Natural killer cell (primary cell): ENCODE data around the gene SLC6A20. TPM values are rescaled to one million over a fixed set of nuclear protein-coding genes. Genes with fewer than 3 reads are reported as not detected.

Source experiments
- ATAC-seq, 3 donors: fragments of 150-1000 bp in 2 of 3; fragments of 200-7000 bp in 1 of 3; cut with Tn5 transposase; 1 replicate in 1 of 3; 2 replicates in 2 of 3; pipeline ENCODE4 v1.10.0; 2021; ENCODE audit warnings: mild to moderate bottlenecking in 2 of 3, moderate library complexity in 2 of 3
- DNase-seq, 2 donors: peaks; one replicate each; pipeline versions ENCODE4 v3.0.0 to v3.0.0-alpha.2; 2013 to 2021; ENCODE audit warnings: mixed read lengths in 1 of 2
- H3K27ac ChIP-seq: one replicate; pipeline ENCODE4 v1.5.1; 2013; ENCODE audit warnings: mild to moderate bottlenecking, low read length
- H3K27me3 ChIP-seq: one replicate; pipeline ENCODE4 v1.6.1; 2013; ENCODE audit warnings: low read length; ENCODE audit not compliant: control insufficient read depth, insufficient read depth
- H3K36me3 ChIP-seq: one replicate; pipeline ENCODE4 v1.6.1; 2013; ENCODE audit warnings: low read length; ENCODE audit not compliant: control insufficient read depth, insufficient read depth
- H3K4me1 ChIP-seq: one replicate; pipeline ENCODE4 v1.6.1; 2013; ENCODE audit warnings: low read length; ENCODE audit not compliant: control insufficient read depth, insufficient read depth
- H3K4me3 ChIP-seq: one replicate; pipeline ENCODE4 v1.5.1; 2013; ENCODE audit warnings: low read length
- H3K9me3 ChIP-seq: one replicate; pipeline ENCODE4 v1.6.1; 2013; ENCODE audit warnings: low read length; ENCODE audit not compliant: control insufficient read depth, insufficient read depth
- H3K27ac Mint-ChIP-seq, 2 donors: one replicate each; pipeline ENCODE4 v1.8.0; 2022; ENCODE audit warnings: mild to moderate bottlenecking in 2 of 2, mixed read lengths in 2 of 2, moderate library complexity in 1 of 2
- H3K27me3 Mint-ChIP-seq, 2 donors: one replicate each; pipeline ENCODE4 v1.8.0; 2022; ENCODE audit warnings: low read depth in 2 of 2, mixed read lengths in 2 of 2
- H3K36me3 Mint-ChIP-seq: one replicate; pipeline ENCODE4 v1.8.0; 2022; ENCODE audit warnings: mixed read lengths
- H3K4me1 Mint-ChIP-seq, 2 donors: one replicate each; pipeline ENCODE4 v1.8.0; 2022; ENCODE audit warnings: mixed read lengths in 2 of 2
- H3K4me3 Mint-ChIP-seq: one replicate; pipeline ENCODE4 v1.8.0; 2022; ENCODE audit warnings: mild to moderate bottlenecking, moderate library complexity, mixed read lengths
- H3K9me3 Mint-ChIP-seq, 2 donors: one replicate each; pipeline ENCODE4 v1.8.0; 2022; ENCODE audit warnings: mixed read lengths in 2 of 2
- CTCF ChIP-seq: fragments of 200-600 bp; IDR thresholded peaks from one replicate; pipeline ENCODE4 v1.8.0; 2022; ENCODE audit warnings: antibody characterized with exemption
- WGBS: methylation state at CpG from one replicate; pipeline ENCODE4 v1.1.7; 2013; ENCODE audit warnings: missing lambda C conversion rate; ENCODE audit not compliant: insufficient coverage; 5-methylcytosine and 5-hydroxymethylcytosine counted together
- intact Hi-C: fragments of 100-400 bp; cut with micrococcal nuclease; formaldehyde crosslinking; loops from one replicate; pipeline ENCODE4 v1.14.2; 2022
- total RNA-seq, 4 donors: library from RNA; stranded (reverse); fragments of 120-200 nt in 1 of 4; gene quantifications; one replicate each; pipeline versions ENCODE4 v1.2.3 to v1.2.4, GENCODE V29; 2013 to 2022

Gene SLC6A20
- total RNA-seq, 3 donors from 2014 or later (not counting 1 experiment from before 2014, with no cell fraction given), result 0.25 to 1.3 (median 0.70) TPM

GRCh38 chr3:45778761-45779201 lies 17.6 kb downstream of the SLC6A20 start:
- no peak for ATAC-seq
- 89% methylated on average over 3 of the region's 3 CpGs for WGBS
- no peaks in the 10 kb centered on the region for H3K9me3 ChIP-seq
- no peak for DNase-seq
- Mint-ChIP-seq H3K9me3 (no peaks in the 10 kb centered on the region), H3K27ac (no peak overlapping the region), H3K36me3 (no peaks in the 10 kb centered on the region), H3K4me3 (no peak overlapping the region), H3K4me1 (no peaks in the 10 kb centered on the region), H3K27me3 (peaks cover 0 to 3% of the 10 kb centered on the region in 2 donors)
- H3K4me3 ChIP-seq, result no peak overlapping the region
- TF ChIP-seq CTCF, result no peak
- H3K36me3 ChIP-seq, result no peaks in the 10 kb centered on the region
- peaks cover 2% of the 10 kb centered on the region for H3K27me3 ChIP-seq
- intact Hi-C loops, result no loop called here
- H3K27ac ChIP-seq, result no peak overlapping the region
- H3K4me1 ChIP-seq, result no peaks in the 10 kb centered on the region

GRCh38 chr3:45777746-45778386 lies 18.5 kb downstream of the SLC6A20 start:
- Mint-ChIP-seq H3K27ac (no peak overlapping the region), H3K4me1 (peaks cover 2 to 3% of the 10 kb centered on the region in 2 donors), H3K27me3 (peaks cover 0 to 3% of the 10 kb centered on the region in 2 donors), H3K36me3 (no peaks in the 10 kb centered on the region), H3K4me3 (no peak overlapping the region), H3K9me3 (no peaks in the 10 kb centered on the region)
- H3K36me3 ChIP-seq, result no peaks in the 10 kb centered on the region
- H3K9me3 ChIP-seq, result no peaks in the 10 kb centered on the region
- WGBS, result 94% methylated on average over 11 of the region's 11 CpGs
- intact Hi-C loops, result no loop called here
- peaks cover 1% of the 10 kb centered on the region for H3K4me1 ChIP-seq
- peaks cover 2% of the 10 kb centered on the region for H3K27me3 ChIP-seq
- no peak for TF ChIP-seq CTCF
- no peak overlapping the region for H3K27ac ChIP-seq
- no peak overlapping the region for H3K4me3 ChIP-seq
- DNase-seq (no peak), ATAC-seq (no peak)

GRCh38 chr3:45777111-45777745 lies 19.1 kb downstream of the SLC6A20 start:
- Histone ChIP-seq H3K27ac (no peak overlapping the region), H3K36me3 (no peaks in the 10 kb centered on the region), H3K4me1 (peaks cover 8% of the 10 kb centered on the region), H3K9me3 (no peaks in the 10 kb centered on the region), H3K27me3 (peaks cover 2% of the 10 kb centered on the region), H3K4me3 (no peak overlapping the region)
- DNase-seq (no peak), ATAC-seq (no peak)
- intact Hi-C loops, result no loop called here
- no peak for TF ChIP-seq CTCF
- Mint-ChIP-seq H3K4me3 (no peak overlapping the region), H3K9me3 (no peaks in the 10 kb centered on the region), H3K27me3 (peaks cover 2 to 3% of the 10 kb centered on the region in 2 donors), H3K27ac (no peak overlapping the region), H3K4me1 (peaks cover 5 to 8% of the 10 kb centered on the region in 2 donors), H3K36me3 (no peaks in the 10 kb centered on the region)
- 89% methylated on average over 8 of the region's 8 CpGs for WGBS
